GM23248 (cell line): ENCODE results near the gene MFF. TPM values are rescaled to one million over a fixed set of nuclear protein-coding genes. Genes with fewer than 3 reads are reported as not detected.

Experiments
- DNase-seq: peaks from one replicate; pipeline ENCODE4 v3.0.0-alpha.2; 2015
- H2AFZ ChIP-seq: fragments of 200-600 bp; sonication (generic); 2 replicates; pipeline ENCODE4 v1.6.1; 2016; ENCODE audit warnings: antibody characterized with exemption
- H3F3A ChIP-seq: fragments of 200-600 bp; sonication (generic); 2 replicates; pipeline ENCODE4 v1.6.1; 2016; ENCODE audit warnings: mild to moderate bottlenecking, antibody characterized with exemption, mixed run types; ENCODE audit not compliant: insufficient read depth
- H3K27ac ChIP-seq: fragments of 200-600 bp; sonication (generic); 2 replicates; pipeline ENCODE4 v1.5.1; 2016; ENCODE audit warnings: mild to moderate bottlenecking
- H3K27me3 ChIP-seq: fragments of 200-600 bp; sonication (generic); replicated peaks from 2 replicates; pipeline ENCODE4 v1.6.1; 2016; ENCODE audit warnings: mild to moderate bottlenecking; ENCODE audit not compliant: insufficient read depth
- H3K36me3 ChIP-seq: fragments of 200-600 bp; sonication (generic); 2 replicates; pipeline ENCODE4 v1.6.1; 2016; ENCODE audit warnings: low read depth, mild to moderate bottlenecking
- H3K4me1 ChIP-seq: fragments of 200-600 bp; sonication (generic); 2 replicates; pipeline ENCODE4 v1.6.1; 2016; ENCODE audit warnings: mild to moderate bottlenecking; ENCODE audit not compliant: insufficient read depth
- H3K4me2 ChIP-seq: fragments of 200-600 bp; sonication (generic); one replicate; pipeline ENCODE4 v1.6.1; 2016; ENCODE audit warnings: mild to moderate bottlenecking; ENCODE audit not compliant: unreplicated experiment
- H3K4me3 ChIP-seq: fragments of 200-600 bp; sonication (generic); 2 replicates; pipeline ENCODE4 v1.5.1; 2016; ENCODE audit warnings: mild to moderate bottlenecking
- H3K79me2 ChIP-seq: fragments of 200-600 bp; sonication (generic); 2 replicates; pipeline ENCODE4 v1.6.1; 2016; ENCODE audit warnings: mild to moderate bottlenecking; ENCODE audit not compliant: insufficient read depth
- H3K9ac ChIP-seq: fragments of 200-600 bp; sonication (generic); 2 replicates; pipeline ENCODE4 v1.6.1; 2016; ENCODE audit warnings: mild to moderate bottlenecking
- H3K9me2 ChIP-seq: fragments of 200-600 bp; sonication (generic); 2 replicates; pipeline ENCODE4 v1.6.1; 2016; ENCODE audit warnings: mixed run types, mild to moderate bottlenecking, moderate library complexity; ENCODE audit not compliant: insufficient read depth
- H3K9me3 ChIP-seq: fragments of 200-600 bp; sonication (generic); one replicate; pipeline ENCODE4 v1.6.1; 2017; ENCODE audit warnings: low read depth
- H4K20me1 ChIP-seq: fragments of 200-600 bp; sonication (generic); 2 replicates; pipeline ENCODE4 v1.6.0; 2016; ENCODE audit not compliant: insufficient read depth
- EZH2 ChIP-seq: fragments of 200-600 bp; sonication (generic); IDR thresholded peaks from 2 replicates; pipeline ENCODE4 v1.6.1; 2018; ENCODE audit warnings: antibody characterized with exemption, mild to moderate bottlenecking; ENCODE audit not compliant: insufficient read depth, poor library complexity, severe bottlenecking
- EZH2phosphoT487 ChIP-seq: fragments of 200-600 bp; sonication (generic); IDR thresholded peaks from 2 replicates; pipeline ENCODE4 v1.6.1; 2018; ENCODE audit warnings: antibody characterized with exemption, moderate library complexity, mild to moderate bottlenecking, low read depth; ENCODE audit not compliant: insufficient read depth
- WGBS, 2 experiments: methylation state at CpG; one replicate each; pipeline ENCODE4 v1.1.6; 2015 to 2017; ENCODE audit warnings: low lambda C conversion rate in 2 of 2, low coverage in 1 of 2; ENCODE audit errors: missing lambda C conversion rate in 2 of 2; 5-methylcytosine and 5-hydroxymethylcytosine counted together
- in situ Hi-C: fragments of 300-500 bp; cut with MboI; formaldehyde crosslinking; loops from 2 replicates; pipeline ENCODE4 v1.15.0; 2020
- polyA plus RNA-seq: library from polyadenylated mRNA; unstranded; fragments of >200 nt; fragmentation: Nextera tagmentation; extraction: Ambion mirVana; gene quantifications from 2 replicates; pipeline ENCODE4 v1.2.1, GENCODE V29; 2016
- total RNA-seq: library from RNA; depleted of rRNA; stranded (reverse); fragments of >200 nt; shearing (Covaris generic); gene quantifications from 2 replicates; pipeline ENCODE4 v1.2.3, GENCODE V29; 2014

Gene MFF
- total and polyA plus RNA-seq, 2 experiments from 2014 or later, result 250 to 301 TPM

GRCh38 chr2:227366769-227367426, 41.8 kb downstream of the MFF start:
- Histone ChIP-seq H3K4me1 (peaks cover 59% of the 10 kb centered on the region), H3K4me2 (peak overlapping the region; percentile 11), H3K9ac (peak overlapping the region; percentile 43), H4K20me1 (no peaks in the 10 kb centered on the region), H3K9me3 (no peaks in the 10 kb centered on the region), H3K36me3 (no peaks in the 10 kb centered on the region), H2AFZ (0 out of 2 replicates have a peak overlapping the region, but pooled peaks have one; percentile 2), H3K27me3 (no peaks in the 10 kb centered on the region), H3F3A (peaks cover 87% of the 10 kb centered on the region), H3K27ac (peak overlapping the region; percentile 87), H3K4me3 (no peak overlapping the region), H3K79me2 (no peaks in the 10 kb centered on the region), H3K9me2 (no peaks in the 10 kb centered on the region)
- TF ChIP-seq EZH2phosphoT487 (no peak), EZH2 (no peak)
- peak; percentile 94 for DNase-seq
- in situ Hi-C loops, result no loop called here
- WGBS, 2 experiments, result 1% methylated on average over 11 of the region's 11 CpGs

DNA sequence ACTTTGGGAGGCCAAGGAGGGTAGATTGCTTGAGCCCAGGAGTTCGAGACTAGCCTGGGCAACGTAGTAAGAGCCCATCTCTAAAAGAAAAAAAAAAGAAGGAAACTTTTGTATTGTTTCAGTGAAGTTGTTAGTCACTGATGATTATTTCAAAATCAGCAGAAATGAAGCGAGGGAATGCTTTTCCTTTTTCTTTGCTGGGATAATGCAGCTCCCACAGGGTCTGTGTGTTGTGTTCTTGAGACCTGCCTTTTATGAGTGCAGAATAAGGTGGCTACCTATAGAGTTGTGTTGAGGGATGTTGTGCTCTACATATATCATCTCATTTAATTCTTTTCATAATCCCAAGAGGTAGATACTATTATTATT, 42.4 kb downstream of the MFF start:
- Histone ChIP-seq H3K9ac (peak overlapping the region; percentile 43), H3K4me2 (peak overlapping the region; percentile 32), H3K79me2 (no peaks in the 10 kb centered on the region), H3K36me3 (no peaks in the 10 kb centered on the region), H3K4me1 (peaks cover 59% of the 10 kb centered on the region), H4K20me1 (no peaks in the 10 kb centered on the region), H3K9me3 (no peaks in the 10 kb centered on the region), H3K27ac (peak overlapping the region; percentile 87), H3K27me3 (no peaks in the 10 kb centered on the region), H3K4me3 (no peak overlapping the region), H2AFZ (no peak overlapping the region), H3K9me2 (no peaks in the 10 kb centered on the region), H3F3A (peaks cover 87% of the 10 kb centered on the region)
- TF ChIP-seq EZH2phosphoT487 (no peak), EZH2 (no peak)
- WGBS, 2 experiments, result 10 to 14% methylated on average over 3 of the region's 3 CpGs
- no peak for DNase-seq
- in situ Hi-C loops, result no loop called here

GRCh38 chr2:227368574-227368973, 43.5 kb downstream of the MFF start:
- H3K27me3 ChIP-seq, result no peaks in the 10 kb centered on the region
- no peak overlapping the region for H2AFZ ChIP-seq
- no peak overlapping the region for H3K4me3 ChIP-seq
- H3K4me1 ChIP-seq, result peaks cover 59% of the 10 kb centered on the region
- TF ChIP-seq EZH2phosphoT487 (no peak), EZH2 (no peak)
- peak overlapping the region; percentile 90 for H3K27ac ChIP-seq
- in situ Hi-C loops, result no loop called here
- no peaks in the 10 kb centered on the region for H3K79me2 ChIP-seq
- no peak for DNase-seq
- WGBS, 2 experiments, result 98 to 99% methylated on average over 5 of the region's 5 CpGs
- no peak overlapping the region for H3K4me2 ChIP-seq
- H3K36me3 ChIP-seq, result no peaks in the 10 kb centered on the region
- no peaks in the 10 kb centered on the region for H4K20me1 ChIP-seq
- no peak overlapping the region for H3K9ac ChIP-seq
- no peaks in the 10 kb centered on the region for H3K9me3 ChIP-seq
- peaks cover 85% of the 10 kb centered on the region for H3F3A ChIP-seq
- H3K9me2 ChIP-seq, result no peaks in the 10 kb centered on the region

DNA sequence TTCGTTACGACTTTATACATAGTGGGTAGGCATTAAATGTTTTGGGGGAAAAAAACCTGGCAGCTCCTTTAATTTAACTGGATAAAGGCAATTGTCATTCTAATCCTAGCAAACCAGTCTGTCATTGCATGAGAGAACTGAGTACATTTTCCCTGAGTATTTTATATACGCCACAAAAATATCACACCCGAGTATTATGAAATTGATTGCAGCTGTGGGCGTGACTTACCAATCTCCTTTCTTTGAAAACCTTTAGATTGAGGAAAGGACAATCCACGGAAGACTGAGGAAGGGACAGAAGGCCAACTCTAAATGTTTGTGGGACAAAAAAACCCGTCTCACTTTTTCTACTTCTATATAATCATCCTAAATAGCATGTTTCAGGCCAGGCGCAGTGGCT, 45.0 kb downstream of the MFF start:
- Histone ChIP-seq H3K36me3 (no peaks in the 10 kb centered on the region), H3K9ac (peak overlapping the region; percentile 66)

More for the DNA sequence above, 45.0 kb downstream of the MFF start:
- Histone ChIP-seq H3K27me3 (no peaks in the 10 kb centered on the region), H2AFZ (no peak overlapping the region), H3K4me1 (peaks cover 66% of the 10 kb centered on the region), H3K27ac (peak overlapping the region; percentile 90), H3K4me2 (peak overlapping the region; percentile 14), H3K9me3 (no peaks in the 10 kb centered on the region), H3K79me2 (no peaks in the 10 kb centered on the region), H3K4me3 (no peak overlapping the region), H4K20me1 (no peaks in the 10 kb centered on the region), H3F3A (peaks cover 82% of the 10 kb centered on the region), H3K9me2 (no peaks in the 10 kb centered on the region)
- in situ Hi-C loops, result no loop called here
- peak; percentile 18 for DNase-seq
- no peak for TF ChIP-seq EZH2
- no peak for TF ChIP-seq EZH2phosphoT487
- 59 to 62% methylated on average over 8 of the region's 8 CpGs for WGBS, 2 experiments
